Colonic mucosa (tissue), 4 donors: ENCODE data around the gene SLC17A5. TPM values are rescaled to one million over a fixed set of nuclear protein-coding genes. Genes with fewer than 3 reads are reported as not detected.
A peak's percentile ranks its signal among the peaks of the same experiment; 100 is the strongest.

Experiments
- DNase-seq: peaks from one replicate; pipeline ENCODE4 v3.0.0-alpha.2; 2020
- H3K27ac ChIP-seq: fragments of 200-600 bp; one replicate; pipeline ENCODE4 v1.8.0; 2021
- H3K27me3 ChIP-seq: fragments of 200-600 bp; one replicate; pipeline ENCODE4 v1.8.0; 2021
- H3K36me3 ChIP-seq: fragments of 200-600 bp; one replicate; pipeline ENCODE4 v1.8.0; 2021
- H3K4me1 ChIP-seq: fragments of 200-600 bp; one replicate; pipeline ENCODE4 v1.8.0; 2021; ENCODE audit warnings: mild to moderate bottlenecking
- H3K4me3 ChIP-seq: fragments of 200-600 bp; one replicate; pipeline ENCODE4 v1.8.0; 2021
- H3K9ac ChIP-seq, 2 donors: one replicate each; pipeline ENCODE4 v1.7.0; 2013; ENCODE audit warnings: control low read depth in 2 of 2, low read depth in 2 of 2, low read length in 2 of 2
- H3K9me3 ChIP-seq: fragments of 200-600 bp; one replicate; pipeline ENCODE4 v1.8.0; 2021
- CTCF ChIP-seq: fragments of 200-600 bp; IDR thresholded peaks from one replicate; pipeline ENCODE4 v1.8.0; 2022; ENCODE audit warnings: antibody characterized with exemption, mild to moderate bottlenecking
- intact Hi-C: fragments of 100-400 bp; cut with DNase I; formaldehyde crosslinking; loops from one replicate; pipeline ENCODE4 v1.14.1; 2022
- total RNA-seq, 2 donors: library from RNA; stranded (reverse); fragmentation: NEBNext Ultra II Directional in 1 of 2; extraction: Animal tissue kit (Norgen Biotek cat#: 25700) in 1 of 2; gene quantifications; one replicate each; pipeline ENCODE4 v1.2.1, GENCODE V29; 2021
- donor health status: healthy.
- donor health status: DM: no; HTN: no; CAD: no.
- donor health status: DM: no; HTN: no; CAD: no.

SLC17A5 gene
- total RNA-seq, 2 donors from 2014 or later = 24.4 to 41.5 TPM

GRCh38 chr6:73613806-73614536 is 39.8 kb downstream of the SLC17A5 start:
- Histone ChIP-seq H3K4me3 (no peak overlapping the region), H3K27ac (no peak overlapping the region), H3K9me3 (no peaks in the 10 kb centered on the region), H3K4me1 (no peaks in the 10 kb centered on the region), H3K36me3 (no peaks in the 10 kb centered on the region), H3K9ac (no peak overlapping the region), H3K27me3 (no peaks in the 10 kb centered on the region)
- no peak for TF ChIP-seq CTCF
- no peak for DNase-seq
- intact Hi-C loops = no loop called here

GRCh38 chr6:73612611-73613010 is 41.2 kb downstream of the SLC17A5 start:
- Histone ChIP-seq H3K9me3 (no peaks in the 10 kb centered on the region), H3K36me3 (no peaks in the 10 kb centered on the region), H3K27me3 (no peaks in the 10 kb centered on the region), H3K4me3 (no peak overlapping the region), H3K9ac (no peak overlapping the region), H3K27ac (no peak overlapping the region), H3K4me1 (no peaks in the 10 kb centered on the region)
- no peak for DNase-seq
- no peak for TF ChIP-seq CTCF
- intact Hi-C loops = no loop called here

GRCh38 chr6:73610444-73611275 is 43.1 kb downstream of the SLC17A5 start:
- Histone ChIP-seq H3K4me1 (no peaks in the 10 kb centered on the region), H3K27me3 (no peaks in the 10 kb centered on the region), H3K36me3 (no peaks in the 10 kb centered on the region), H3K9ac (no peak overlapping the region), H3K27ac (no peak overlapping the region), H3K9me3 (no peaks in the 10 kb centered on the region), H3K4me3 (no peak overlapping the region)
- intact Hi-C loops = no loop called here
- no peak for DNase-seq
- TF ChIP-seq CTCF = peak; percentile 65

GRCh38 chr6:73608761-73609160 is 45.0 kb downstream of the SLC17A5 start:
- no peaks in the 10 kb centered on the region for H3K36me3 ChIP-seq

GRCh38 chr6:73606428-73606827 is 47.4 kb downstream of the SLC17A5 start:
- H3K36me3 ChIP-seq = no peaks in the 10 kb centered on the region
- TF ChIP-seq CTCF = no peak
- intact Hi-C loops = no loop called here

More at GRCh38 chr6:73608761-73609160, 45.0 kb downstream of the SLC17A5 start:
- intact Hi-C loops = loop anchor here (2.0 kb wide), 1 partner anchor 92 kb away; no protein-coding TSS in a partner anchor
- no peaks in the 10 kb centered on the region for H3K9me3 ChIP-seq
- H3K9ac ChIP-seq = no peak overlapping the region
- no peak for TF ChIP-seq CTCF
- H3K4me1 ChIP-seq = no peaks in the 10 kb centered on the region
- H3K27ac ChIP-seq = no peak overlapping the region
- DNase-seq = no peak
- no peaks in the 10 kb centered on the region for H3K27me3 ChIP-seq
- no peak overlapping the region for H3K4me3 ChIP-seq

More at GRCh38 chr6:73606428-73606827, 47.4 kb downstream of the SLC17A5 start:
- Histone ChIP-seq H3K9me3 (no peaks in the 10 kb centered on the region), H3K4me3 (no peak overlapping the region), H3K27me3 (no peaks in the 10 kb centered on the region), H3K9ac (no peak overlapping the region), H3K4me1 (no peaks in the 10 kb centered on the region), H3K27ac (no peak overlapping the region)
- no peak for DNase-seq
